BLaER1 (cell line): ENCODE measurements around the gene SOX4.
"Not testable (repeated sequence)": the region's sequence is repeated elsewhere in the genome, so short reads cannot be mapped to it uniquely, and the experiment has no call there.

Experiments
- H3K27ac ChIP-seq: shearing (Covaris generic); formaldehyde crosslinking; 2 replicates; pipeline ENCODE4 v1.8.1; 2022
- H3K27me3 ChIP-seq: shearing (Covaris generic); formaldehyde crosslinking; 2 replicates; pipeline ENCODE4 v1.8.1; 2022
- H3K36me3 ChIP-seq: shearing (Covaris generic); formaldehyde crosslinking; 2 replicates; pipeline ENCODE4 v1.8.1; 2022
- H3K4me1 ChIP-seq: shearing (Covaris generic); formaldehyde crosslinking; 2 replicates; pipeline ENCODE4 v1.8.1; 2022
- H3K4me2 ChIP-seq: shearing (Covaris generic); formaldehyde crosslinking; 2 replicates; pipeline ENCODE4 v1.8.1; 2022
- H3K4me3 ChIP-seq: shearing (Covaris generic); formaldehyde crosslinking; 2 replicates; pipeline ENCODE4 v1.8.1; 2022
- H3K9ac ChIP-seq: shearing (Covaris generic); formaldehyde crosslinking; 2 replicates; pipeline ENCODE4 v1.8.1; 2022
- H3K9me3 ChIP-seq: shearing (Covaris generic); formaldehyde crosslinking; 2 replicates; pipeline ENCODE4 v1.8.1; 2022
- H4K20me1 ChIP-seq: shearing (Covaris generic); formaldehyde crosslinking; 2 replicates; pipeline ENCODE4 v1.8.1; 2022
- Cebpa-rat ChIP-seq: shearing (Covaris generic); IDR thresholded peaks from 2 replicates; pipeline ENCODE4 v1.8.1; 2022

Gene SOX4

DNA sequence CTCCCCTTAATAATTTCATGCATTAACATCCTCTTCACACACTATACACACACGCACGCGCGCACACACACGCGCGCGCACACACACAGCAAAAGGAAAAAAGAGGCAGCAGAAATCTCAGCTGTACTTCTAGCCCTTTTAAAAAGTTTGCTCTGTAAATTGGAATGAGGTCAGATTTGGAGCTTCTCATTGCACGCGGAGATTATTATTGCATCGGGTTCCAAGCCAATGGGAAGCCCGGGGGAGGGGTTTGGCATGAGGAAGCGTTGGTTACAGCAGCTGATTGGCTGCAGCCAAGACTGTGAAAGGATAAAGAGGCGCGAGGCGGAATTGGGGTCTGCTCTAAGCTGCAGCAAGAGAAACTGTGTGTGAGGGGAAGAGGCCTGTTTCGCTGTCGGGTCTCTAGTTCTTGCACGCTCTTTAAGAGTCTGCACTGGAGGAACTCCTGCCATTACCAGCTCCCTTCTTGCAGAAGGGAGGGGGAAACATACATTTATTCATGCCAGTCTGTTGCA is at the start of gene SOX4:
SOX4 (plus strand) TSS at position 340 of the 515 bp plus-strand sequence. CDS start 784 bp downstream, outside the sequence.
- TF ChIP-seq Cebpa-rat, result no peak
- Histone ChIP-seq H4K20me1 (peaks cover 57% of the 10 kb centered on the region), H3K27ac (peak within 1 kb of the TSS; percentile 98), H3K36me3 (peaks cover 36% of the 10 kb centered on the region), H3K4me3 (peak within 1 kb of the TSS; percentile 96), H3K9me3 (peaks cover 10% of the 10 kb centered on the region; the same call in 1 of the 2 replicates), H3K4me1 (peaks cover 23% of the 10 kb centered on the region), H3K9ac (peak within 1 kb of the TSS; percentile 99), H3K4me2 (peak within 1 kb of the TSS; percentile 66), H3K27me3 (no peaks in the 10 kb centered on the region)

DNA sequence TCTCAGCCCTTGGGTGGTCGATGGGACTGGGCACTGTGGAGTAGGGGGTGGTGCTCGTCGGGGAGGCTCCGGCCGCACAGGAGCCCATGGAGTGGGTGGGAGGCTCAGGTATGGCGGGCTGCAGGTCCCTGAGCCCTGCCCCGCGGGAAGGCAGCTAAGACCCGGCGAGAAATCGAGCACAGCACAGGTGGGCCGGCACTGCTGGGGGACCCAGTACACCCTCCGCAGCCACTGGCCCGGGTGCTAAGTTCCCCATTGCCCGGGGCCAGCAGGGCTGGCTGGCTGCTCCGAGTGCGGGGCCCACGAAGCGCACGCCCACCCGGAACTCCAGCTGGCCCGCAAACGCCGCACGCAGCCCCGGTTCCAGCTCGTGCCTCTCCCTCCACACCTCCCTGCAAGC is 41.3 kb upstream of the SOX4 start:
- not testable (repeated sequence) for H3K27me3 ChIP-seq, H3K27ac ChIP-seq, H3K9ac ChIP-seq, H4K20me1 ChIP-seq, H3K4me1 ChIP-seq, H3K36me3 ChIP-seq, H3K4me3 ChIP-seq, H3K4me2 ChIP-seq
- peaks cover 45% of the 10 kb centered on the region for H3K9me3 ChIP-seq

DNA sequence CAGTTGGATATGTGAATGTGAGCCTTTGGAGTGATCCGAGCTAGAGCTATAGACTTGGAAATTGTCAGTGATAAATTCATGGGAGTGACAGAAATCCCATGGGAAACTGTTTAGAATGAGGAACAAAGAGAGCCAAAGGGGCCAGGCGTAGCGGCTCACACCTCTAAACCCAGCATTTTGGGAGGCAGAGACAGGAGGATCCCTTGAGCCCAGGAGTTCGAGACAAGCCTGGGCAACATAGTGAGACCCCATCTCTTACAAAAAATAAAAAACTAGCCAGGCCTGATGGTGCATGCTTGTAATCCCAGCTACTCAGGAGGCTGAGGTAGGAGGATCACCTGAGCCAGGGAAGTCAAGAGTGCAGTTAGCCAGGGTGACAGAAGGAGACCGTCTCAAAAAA is 39.3 kb upstream of the SOX4 start:
- TF ChIP-seq Cebpa-rat, result no peak
- H3K27me3 ChIP-seq, result no peaks in the 10 kb centered on the region
- no peak overlapping the region for H3K27ac ChIP-seq
- H3K4me2 ChIP-seq, result no peak overlapping the region
- H3K4me3 ChIP-seq, result no peak overlapping the region
- H3K36me3 ChIP-seq, result no peaks in the 10 kb centered on the region
- H3K9ac ChIP-seq, result no peak overlapping the region
- H3K4me1 ChIP-seq, result no peaks in the 10 kb centered on the region
- H4K20me1 ChIP-seq, result no peaks in the 10 kb centered on the region
- H3K9me3 ChIP-seq, result peaks cover 27% of the 10 kb centered on the region

DNA sequence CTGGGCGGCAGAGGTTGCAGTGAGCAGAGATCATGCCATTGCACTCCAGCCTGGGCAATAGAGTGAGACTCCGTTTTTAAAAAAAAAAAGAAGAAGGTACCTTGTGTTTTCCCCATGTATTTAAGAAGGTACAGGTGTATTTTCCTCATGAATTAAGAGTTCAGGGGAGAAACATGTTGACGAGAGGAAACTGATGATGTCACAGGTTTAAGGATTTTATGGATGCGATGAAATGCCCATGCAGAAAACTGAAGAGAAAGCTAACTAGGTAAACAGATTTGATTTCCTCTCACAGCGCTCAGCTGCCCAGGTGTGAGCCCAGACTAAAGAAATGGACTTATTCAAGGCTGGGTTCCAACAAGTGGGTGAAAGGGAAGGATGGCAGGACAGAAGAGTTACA is 38.4 kb upstream of the SOX4 start:
- H3K9ac ChIP-seq, result no peak overlapping the region
- H3K27ac ChIP-seq, result no peak overlapping the region

DNA sequence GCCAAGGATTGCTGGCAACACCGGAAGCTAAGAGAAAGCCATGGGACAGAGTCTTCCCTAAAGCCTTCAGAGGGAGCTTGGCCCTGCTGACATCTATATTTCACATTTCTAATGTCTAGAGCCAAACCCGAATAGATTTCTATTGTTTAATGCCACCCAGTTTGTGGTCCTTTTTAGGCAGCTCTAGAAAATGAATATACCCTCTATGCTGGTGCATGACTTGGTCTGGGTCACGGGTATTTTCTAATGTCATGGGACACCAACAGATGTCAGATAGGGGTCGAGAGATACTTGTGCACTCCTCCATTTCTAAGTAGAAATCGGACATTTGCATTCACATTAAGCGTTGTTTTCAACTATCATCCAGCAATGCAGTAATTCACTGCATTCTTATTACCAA is 37.0 kb upstream of the SOX4 start:
- H3K4me1 ChIP-seq, result no peaks in the 10 kb centered on the region
- peaks cover 10% of the 10 kb centered on the region; the same call in 1 of the 2 replicates for H3K9me3 ChIP-seq
- H3K4me2 ChIP-seq, result no peak overlapping the region
- no peak overlapping the region for H3K27ac ChIP-seq
- H3K36me3 ChIP-seq, result no peaks in the 10 kb centered on the region
- H3K4me3 ChIP-seq, result no peak overlapping the region
- H4K20me1 ChIP-seq, result no peaks in the 10 kb centered on the region
- H3K9ac ChIP-seq, result no peak overlapping the region
- TF ChIP-seq Cebpa-rat, result no peak
- H3K27me3 ChIP-seq, result no peaks in the 10 kb centered on the region

More for the DNA sequence above, 38.4 kb upstream of the SOX4 start:
- H3K4me3 ChIP-seq, result no peak overlapping the region
- H4K20me1 ChIP-seq, result no peaks in the 10 kb centered on the region
- no peak for TF ChIP-seq Cebpa-rat
- H3K9me3 ChIP-seq, result peaks cover 18% of the 10 kb centered on the region; the same call in 1 of the 2 replicates
- no peaks in the 10 kb centered on the region for H3K36me3 ChIP-seq
- no peak overlapping the region for H3K4me2 ChIP-seq
- no peaks in the 10 kb centered on the region for H3K4me1 ChIP-seq
- H3K27me3 ChIP-seq, result no peaks in the 10 kb centered on the region

DNA sequence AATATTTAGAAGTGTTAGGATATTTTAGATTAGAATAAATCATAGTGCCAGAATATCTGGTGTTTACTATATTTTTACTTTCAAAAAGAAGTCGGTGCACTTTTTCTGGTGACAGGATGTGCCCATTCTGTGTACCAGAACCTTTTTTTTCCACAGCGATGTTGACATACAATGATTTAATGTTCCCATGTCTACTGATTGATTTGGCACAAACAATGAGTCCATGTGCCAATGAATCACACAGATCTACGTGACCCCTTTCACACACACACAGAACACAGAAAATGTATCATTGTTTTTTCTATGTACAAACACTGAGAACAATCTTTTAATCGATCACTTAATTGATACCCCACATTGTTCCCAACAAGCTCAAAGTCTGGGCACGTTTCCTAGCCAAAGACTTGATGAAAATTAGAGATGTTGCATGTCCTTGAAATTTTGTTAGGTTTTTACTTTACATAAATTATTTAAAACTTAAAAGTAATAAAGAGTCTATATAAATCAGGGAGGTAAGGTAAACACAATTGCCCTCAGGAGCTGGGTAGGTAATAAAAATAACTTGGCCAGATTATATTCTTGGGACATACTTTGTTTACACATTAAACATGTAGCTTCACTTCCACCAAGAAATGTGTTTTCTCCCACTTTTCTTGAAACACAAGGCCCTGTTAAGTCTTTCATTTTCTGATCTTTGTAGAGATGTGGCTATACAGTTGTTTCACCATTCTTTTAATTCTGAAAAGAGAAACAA is 36.4 kb upstream of the SOX4 start:
- Histone ChIP-seq H3K4me2 (no peak overlapping the region), H3K36me3 (no peaks in the 10 kb centered on the region), H3K27me3 (no peaks in the 10 kb centered on the region), H3K4me1 (no peaks in the 10 kb centered on the region), H3K27ac (no peak overlapping the region), H4K20me1 (no peaks in the 10 kb centered on the region), H3K9me3 (peaks cover 6% of the 10 kb centered on the region; the same call in 1 of the 2 replicates), H3K9ac (no peak overlapping the region), H3K4me3 (no peak overlapping the region)
- no peak for TF ChIP-seq Cebpa-rat

DNA sequence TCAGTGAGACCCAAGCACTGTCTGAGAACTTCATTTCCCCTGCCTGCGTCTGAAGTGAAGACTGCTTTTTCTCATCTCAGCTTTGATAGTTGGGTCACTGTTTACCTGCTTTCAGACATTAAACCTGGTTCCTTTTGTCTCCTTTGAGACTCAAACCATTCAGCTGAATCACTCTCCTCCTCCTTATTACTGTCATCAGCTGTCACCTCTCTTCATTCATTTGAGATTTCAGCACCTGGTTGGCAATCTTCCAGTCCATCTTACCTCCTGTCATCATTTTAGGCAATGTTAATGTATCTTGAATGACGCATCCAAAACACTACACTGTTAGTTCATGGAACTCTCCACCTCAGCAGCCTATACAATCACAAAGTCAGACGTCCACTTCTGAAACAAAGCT is 34.3 kb upstream of the SOX4 start:
- Histone ChIP-seq H3K27ac (no peak overlapping the region), H3K27me3 (no peaks in the 10 kb centered on the region), H4K20me1 (no peaks in the 10 kb centered on the region), H3K4me3 (no peak overlapping the region), H3K9me3 (no peaks in the 10 kb centered on the region), H3K9ac (no peak overlapping the region), H3K4me2 (no peak overlapping the region), H3K36me3 (no peaks in the 10 kb centered on the region), H3K4me1 (no peaks in the 10 kb centered on the region)
- TF ChIP-seq Cebpa-rat, result no peak

DNA sequence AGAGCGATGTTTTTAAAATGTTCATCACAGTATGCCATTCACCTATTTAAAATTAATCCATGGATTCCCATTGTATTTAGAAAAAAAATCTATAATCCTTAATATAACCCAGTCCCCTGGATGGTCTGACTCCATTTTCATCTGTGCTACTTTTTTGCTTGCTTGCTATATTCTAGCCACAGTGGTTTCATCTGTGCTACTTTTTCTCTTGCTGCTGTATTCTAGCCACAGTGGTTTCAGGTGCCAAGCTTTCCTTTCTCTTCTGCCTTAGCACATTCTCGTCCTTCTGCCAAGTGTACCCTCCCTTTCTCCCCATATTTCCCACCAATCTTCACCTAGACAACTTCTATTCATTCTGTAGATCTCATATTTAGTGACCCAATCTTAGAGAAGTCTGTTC is 33.3 kb upstream of the SOX4 start:
- Histone ChIP-seq H3K4me3 (no peak overlapping the region), H3K4me2 (no peak overlapping the region), H3K27ac (no peak overlapping the region), H3K9ac (no peak overlapping the region), H3K9me3 (no peaks in the 10 kb centered on the region), H3K36me3 (no peaks in the 10 kb centered on the region), H3K4me1 (no peaks in the 10 kb centered on the region), H3K27me3 (no peaks in the 10 kb centered on the region), H4K20me1 (no peaks in the 10 kb centered on the region)
- TF ChIP-seq Cebpa-rat, result no peak

DNA sequence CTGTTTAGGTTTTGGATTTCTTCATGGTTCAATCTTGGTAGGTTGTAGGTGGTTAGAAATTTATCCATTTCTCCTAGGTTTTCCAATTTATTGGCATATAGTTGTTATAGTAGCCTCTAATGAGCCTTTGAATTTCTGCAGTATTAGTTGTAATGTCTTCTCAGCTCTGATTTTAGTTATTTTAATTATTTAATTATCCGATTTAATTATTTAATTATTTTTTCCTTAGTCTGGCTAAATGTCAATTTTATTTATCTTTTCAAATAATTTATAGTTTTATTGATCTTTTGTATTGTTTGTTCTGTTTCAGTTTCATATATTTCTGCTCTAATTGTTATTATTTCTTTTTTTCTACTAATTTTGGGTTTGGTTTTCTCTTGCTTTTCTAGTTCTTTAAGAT is 28.1 kb upstream of the SOX4 start:
- no peaks in the 10 kb centered on the region for H3K27me3 ChIP-seq
- peaks cover 4% of the 10 kb centered on the region; the same call in 1 of the 2 replicates for H3K9me3 ChIP-seq
- H3K27ac ChIP-seq, result no peak overlapping the region
- no peaks in the 10 kb centered on the region for H3K4me1 ChIP-seq
- no peak overlapping the region for H3K9ac ChIP-seq
- no peak for TF ChIP-seq Cebpa-rat
- no peaks in the 10 kb centered on the region for H3K36me3 ChIP-seq
- H3K4me2 ChIP-seq, result no peak overlapping the region
- no peak overlapping the region for H3K4me3 ChIP-seq
- H4K20me1 ChIP-seq, result no peaks in the 10 kb centered on the region

DNA sequence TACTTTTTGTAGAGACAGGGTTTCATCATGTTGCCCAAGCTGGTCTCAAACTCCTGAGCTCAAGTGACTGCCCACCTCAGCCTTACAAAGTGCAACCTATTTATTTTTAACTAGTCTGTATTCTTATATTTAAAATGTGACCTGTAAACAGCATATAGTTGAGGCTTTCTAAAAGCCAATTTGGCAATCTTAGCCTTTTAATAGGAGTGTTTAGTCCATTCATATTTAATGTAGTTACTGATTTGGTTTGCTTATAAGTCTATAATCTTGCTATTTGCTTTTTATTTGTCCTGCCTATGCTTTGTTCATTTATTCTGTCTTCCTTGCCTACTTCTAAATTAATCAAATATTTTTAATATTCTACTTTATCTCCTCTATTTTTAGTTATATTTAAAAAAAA is 15.0 kb upstream of the SOX4 start:
- Histone ChIP-seq H3K36me3 (no peaks in the 10 kb centered on the region), H3K9ac (no peak overlapping the region), H3K27ac (no peak overlapping the region), H3K4me2 (no peak overlapping the region), H4K20me1 (no peaks in the 10 kb centered on the region), H3K4me1 (no peaks in the 10 kb centered on the region), H3K27me3 (no peaks in the 10 kb centered on the region), H3K4me3 (no peak overlapping the region), H3K9me3 (peaks cover 48% of the 10 kb centered on the region)
- TF ChIP-seq Cebpa-rat, result no peak
